WERI-Rb-1 (cell line): ENCODE results near the gene UGT1A8.

Source experiments
- DNase-seq: peaks from one replicate; pipeline ENCODE4 v3.0.0-alpha.2; 2020
- H3K27ac ChIP-seq: fragments of 250-450 bp; sonication (Bioruptor Pico); 2 replicates; pipeline ENCODE4 v1.5.1; 2020; ENCODE audit warnings: mild to moderate bottlenecking, moderate library complexity
- H3K27me3 ChIP-seq: fragments of 250-450 bp; sonication (Bioruptor Pico); 2 replicates; pipeline ENCODE4 v1.5.1; 2021; ENCODE audit warnings: mild to moderate bottlenecking, low read depth, moderate library complexity; ENCODE audit not compliant: insufficient read depth, severe bottlenecking
- H3K36me3 ChIP-seq: fragments of 250-450 bp; sonication (Bioruptor Pico); 2 replicates; pipeline ENCODE4 v1.5.1; 2020; ENCODE audit warnings: mild to moderate bottlenecking, moderate library complexity
- H3K4me3 ChIP-seq: 2 replicates; pipeline ENCODE4 v1.5.1; 2011; ENCODE audit warnings: low read depth, mild to moderate bottlenecking, control low read depth, low read length
- H3K9me3 ChIP-seq: fragments of 250-450 bp; sonication (Bioruptor Pico); 2 replicates; pipeline ENCODE4 v1.5.1; 2021; ENCODE audit warnings: mild to moderate bottlenecking, moderate library complexity; ENCODE audit not compliant: severe bottlenecking
- TF ChIP-seq, protein P1 (sequence below): IDR thresholded peaks from 2 replicates; pipeline ENCODE4 v1.5.1; 2011; ENCODE audit warnings: low read depth, mild to moderate bottlenecking, control low read depth, inconsistent platforms, low read length

Gene UGT1A8

DNA sequence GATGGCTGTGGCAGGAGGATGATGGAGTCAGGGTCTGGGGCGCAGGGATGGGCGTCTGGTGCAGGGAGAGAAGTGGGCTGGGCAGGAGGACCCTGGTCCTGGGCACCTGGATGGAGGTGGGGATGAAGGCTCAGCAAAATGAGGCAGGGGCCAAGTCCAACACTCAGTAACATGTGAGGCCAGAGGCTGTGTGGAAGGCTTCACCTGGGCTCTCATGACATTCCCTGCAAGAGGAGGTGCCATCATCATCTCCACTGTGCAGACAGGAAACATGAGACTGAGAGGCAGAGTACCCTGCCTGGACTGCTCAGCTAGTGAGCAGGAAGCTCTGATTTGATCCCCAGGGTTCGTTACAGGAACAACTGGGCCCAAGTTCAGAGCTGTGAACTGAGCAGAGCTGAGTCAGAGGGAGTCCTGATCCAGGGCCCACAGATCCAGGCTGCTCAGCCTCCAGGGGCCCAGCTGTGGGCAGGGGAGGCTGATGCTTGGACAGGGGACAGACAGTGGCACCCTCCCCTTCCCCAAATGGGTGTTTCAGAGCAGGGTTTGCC, 200.0 kb downstream of the UGT1A8 start:
- Histone ChIP-seq H3K27ac (no peak overlapping the region), H3K9me3 (no peaks in the 10 kb centered on the region), H3K27me3 (no peaks in the 10 kb centered on the region), H3K4me3 (no peak overlapping the region), H3K36me3 (no peaks in the 10 kb centered on the region)
- TF ChIP-seq, protein P1, sequence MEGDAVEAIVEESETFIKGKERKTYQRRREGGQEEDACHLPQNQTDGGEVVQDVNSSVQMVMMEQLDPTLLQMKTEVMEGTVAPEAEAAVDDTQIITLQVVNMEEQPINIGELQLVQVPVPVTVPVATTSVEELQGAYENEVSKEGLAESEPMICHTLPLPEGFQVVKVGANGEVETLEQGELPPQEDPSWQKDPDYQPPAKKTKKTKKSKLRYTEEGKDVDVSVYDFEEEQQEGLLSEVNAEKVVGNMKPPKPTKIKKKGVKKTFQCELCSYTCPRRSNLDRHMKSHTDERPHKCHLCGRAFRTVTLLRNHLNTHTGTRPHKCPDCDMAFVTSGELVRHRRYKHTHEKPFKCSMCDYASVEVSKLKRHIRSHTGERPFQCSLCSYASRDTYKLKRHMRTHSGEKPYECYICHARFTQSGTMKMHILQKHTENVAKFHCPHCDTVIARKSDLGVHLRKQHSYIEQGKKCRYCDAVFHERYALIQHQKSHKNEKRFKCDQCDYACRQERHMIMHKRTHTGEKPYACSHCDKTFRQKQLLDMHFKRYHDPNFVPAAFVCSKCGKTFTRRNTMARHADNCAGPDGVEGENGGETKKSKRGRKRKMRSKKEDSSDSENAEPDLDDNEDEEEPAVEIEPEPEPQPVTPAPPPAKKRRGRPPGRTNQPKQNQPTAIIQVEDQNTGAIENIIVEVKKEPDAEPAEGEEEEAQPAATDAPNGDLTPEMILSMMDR = no peak
- DNase-seq = no peak

DNA sequence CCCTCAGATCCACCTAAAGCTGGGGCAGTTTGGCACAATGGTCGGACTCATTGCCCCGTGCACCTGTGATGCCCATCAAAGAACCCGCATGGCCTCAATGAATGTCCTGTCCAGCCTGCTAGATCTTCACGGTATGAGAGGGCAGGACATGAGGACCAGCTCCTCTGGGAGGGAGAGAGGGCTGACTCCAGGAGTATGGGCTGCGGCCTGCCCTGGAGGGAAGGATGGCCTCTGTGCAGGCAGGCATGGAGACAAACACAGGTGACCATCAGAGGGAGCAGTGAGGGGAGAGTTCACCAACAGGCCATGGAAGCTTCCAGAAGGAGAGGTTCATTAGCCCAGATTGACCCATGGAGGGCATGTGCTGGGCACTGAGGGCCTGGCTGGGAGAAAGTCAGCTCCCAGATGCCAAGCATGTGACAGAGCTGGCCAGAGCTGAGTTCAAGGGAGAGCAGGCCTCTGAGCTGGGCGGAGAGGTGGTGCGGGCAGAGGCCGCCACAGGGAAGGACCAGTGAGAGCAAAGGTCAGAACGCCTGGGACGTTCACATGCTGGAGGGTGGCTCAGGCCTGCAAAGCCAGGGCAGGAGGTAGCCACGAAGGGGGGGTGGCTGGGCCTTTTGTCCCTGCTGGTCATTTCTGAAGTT, 200.7 kb downstream of the UGT1A8 start:
- no peak overlapping the region for H3K4me3 ChIP-seq
- H3K27ac ChIP-seq = no peak overlapping the region
- no peaks in the 10 kb centered on the region for H3K27me3 ChIP-seq
- DNase-seq = peak; percentile 4
- H3K36me3 ChIP-seq = no peaks in the 10 kb centered on the region
- TF ChIP-seq, protein P1 = no peak
- no peaks in the 10 kb centered on the region for H3K9me3 ChIP-seq

DNA sequence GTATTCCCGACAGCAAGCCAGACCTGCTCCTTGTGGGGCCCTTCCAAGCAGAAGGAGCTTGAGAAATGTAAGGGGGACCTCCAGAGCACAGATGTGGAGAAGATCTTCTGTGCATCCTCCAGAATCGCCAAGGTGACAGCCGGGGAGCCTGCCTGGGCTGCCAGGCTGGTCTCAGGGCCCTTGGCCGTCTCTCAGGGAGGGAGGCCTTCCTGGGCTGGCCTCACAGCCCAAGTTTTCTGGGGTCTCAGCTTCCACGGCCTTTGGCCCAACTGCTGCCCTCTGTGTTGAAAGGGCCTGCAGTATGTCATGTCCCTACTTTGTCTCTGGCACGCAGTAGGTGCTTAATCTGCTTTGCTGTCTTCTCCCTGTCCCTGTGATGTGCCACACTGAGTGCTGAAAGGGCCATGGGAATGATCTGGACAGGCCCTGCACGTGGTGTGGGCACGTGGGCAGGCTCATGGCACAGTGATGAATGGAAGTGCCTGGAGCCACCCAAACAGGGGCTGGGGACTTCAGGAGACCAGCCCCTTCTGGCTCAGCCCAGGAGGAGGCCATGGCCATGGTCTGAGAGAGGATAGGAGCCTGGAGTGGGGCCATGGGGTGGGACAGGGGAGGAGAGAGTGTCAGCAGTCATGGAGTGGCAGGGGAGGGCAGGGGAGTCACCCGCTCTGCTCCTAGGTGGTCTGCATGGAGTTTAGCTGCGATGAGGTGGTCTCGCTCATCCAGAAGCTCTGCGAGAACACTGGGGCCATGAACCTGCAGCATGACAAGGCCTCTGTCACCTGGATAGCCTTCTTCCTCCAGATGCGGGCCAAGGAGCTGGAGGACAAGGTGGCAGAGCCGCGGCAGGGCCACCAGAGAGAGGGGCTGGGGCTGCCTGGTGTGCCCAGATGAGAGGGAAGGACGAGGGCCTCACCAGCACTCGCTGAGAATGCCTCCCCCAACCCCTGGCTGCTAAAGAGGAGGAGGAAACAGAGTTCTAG, 201.5 kb downstream of the UGT1A8 start:
- Histone ChIP-seq H3K4me3 (no peak overlapping the region), H3K27me3 (no peaks in the 10 kb centered on the region), H3K9me3 (no peaks in the 10 kb centered on the region), H3K27ac (no peak overlapping the region), H3K36me3 (no peaks in the 10 kb centered on the region)
- DNase-seq = peak; percentile 2
- TF ChIP-seq, protein P1 = no peak

DNA sequence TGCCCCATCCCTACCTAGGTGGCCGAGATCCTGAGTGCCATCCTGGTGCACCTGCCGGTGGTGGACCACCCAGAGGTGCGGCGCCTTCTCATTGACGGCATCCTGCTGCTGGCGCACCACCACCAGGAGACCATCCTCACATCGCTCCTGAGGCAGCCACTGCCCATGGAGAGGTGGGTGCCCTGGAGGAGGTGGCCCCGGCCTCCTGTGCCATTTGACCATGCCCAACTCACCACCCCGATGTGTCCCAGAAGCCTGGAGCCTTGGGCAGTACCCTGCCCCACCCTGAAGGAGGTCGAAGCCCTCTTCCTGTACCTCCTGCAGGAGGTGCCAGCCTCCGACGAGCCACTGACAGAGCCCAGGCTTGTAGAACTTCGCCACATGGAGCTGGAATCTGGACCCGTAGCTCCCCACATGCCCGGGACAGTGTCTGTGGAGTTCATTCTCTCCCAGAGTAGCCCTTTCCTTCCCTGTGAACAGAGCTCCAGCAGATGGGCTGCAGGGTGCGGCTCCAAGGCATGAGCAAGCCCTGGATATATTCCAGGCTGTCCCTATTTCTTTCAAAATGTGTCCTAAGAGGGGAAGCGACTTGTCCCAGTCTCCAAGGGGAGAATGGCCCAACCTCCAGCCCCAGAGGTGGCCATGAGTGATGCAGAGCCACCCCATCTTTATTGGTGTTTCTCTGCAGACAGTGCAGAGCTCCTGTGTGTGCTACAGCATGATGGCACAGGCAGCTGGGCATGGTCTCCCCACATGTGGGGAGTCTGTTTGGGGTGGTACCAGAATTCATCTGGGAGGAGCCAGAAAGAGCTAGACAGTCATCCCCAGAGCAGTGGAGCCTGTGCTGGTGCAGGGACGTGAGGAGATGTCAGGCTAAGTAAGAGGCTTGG, 202.7 kb downstream of the UGT1A8 start:
- H3K9me3 ChIP-seq = no peaks in the 10 kb centered on the region
- no peak overlapping the region for H3K27ac ChIP-seq
- no peaks in the 10 kb centered on the region for H3K36me3 ChIP-seq
- no peak overlapping the region for H3K4me3 ChIP-seq
- TF ChIP-seq, protein P1 = no peak
- DNase-seq = peak; percentile 1
- H3K27me3 ChIP-seq = no peaks in the 10 kb centered on the region

DNA sequence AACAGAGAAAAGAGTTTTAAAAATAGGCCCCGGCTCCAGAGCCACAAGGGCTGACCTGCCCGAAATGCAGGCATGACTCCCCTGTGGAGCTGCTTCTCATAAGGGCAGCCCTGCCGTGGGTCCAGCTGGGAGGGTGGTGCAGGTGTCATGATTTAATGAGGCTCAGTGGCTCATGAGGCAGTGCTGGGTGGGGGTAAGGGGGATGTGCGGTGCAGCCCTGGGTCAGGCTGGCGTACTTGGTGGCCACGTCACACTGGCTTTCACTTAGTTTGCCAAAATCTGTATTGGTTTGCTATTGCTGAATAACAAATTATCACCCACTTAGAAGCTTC, 203.3 kb downstream of the UGT1A8 start:
- DNase-seq = peak; percentile 5
- TF ChIP-seq, protein P1 = no peak
- no peak overlapping the region for H3K4me3 ChIP-seq
- H3K27ac ChIP-seq = no peak overlapping the region
- no peaks in the 10 kb centered on the region for H3K36me3 ChIP-seq
- no peaks in the 10 kb centered on the region for H3K9me3 ChIP-seq
- H3K27me3 ChIP-seq = no peaks in the 10 kb centered on the region
